Measurements from ENCODE around the gene PAQR5.

- TF ChIP-seq EZH2phosphoT487 (conservative IDR thresholded peaks at IDR 0.05; ENCODE audit: low read length) (no peak), CTCF (IDR thresholded peaks at IDR 0.05; ENCODE audit: insufficient read depth, low read length, poor library complexity, severe bottlenecking) (no peak)
These were observed 152.4 kb downstream of the PAQR5 start for GRCh38 chr15:69450968-69451695.
